ENCODE results near the gene DNTTIP2. TPM values are rescaled to one million over a fixed set of nuclear protein-coding genes. Genes with fewer than 3 reads are reported as not detected.

Gene DNTTIP2
- total RNA-seq, 2 experiments from 2014 or later, result 56.4 to 57.4 TPM

GRCh38 chr1:93828367-93828755 is 50.6 kb downstream of the DNTTIP2 start:
- no peak for DNase-seq
- Mint-ChIP-seq H3K4me3 (no peak overlapping the region), H3K36me3 (ENCODE audit: low read depth) (peaks cover 2% of the 10 kb centered on the region), H3K4me1 (peaks cover 4% of the 10 kb centered on the region), H3K27ac (no peak overlapping the region), H3K9me3 (peaks cover 15% of the 10 kb centered on the region), H3K27me3 (no peaks in the 10 kb centered on the region)
- CTCF ChIA-PET, result interaction anchor here (0.6 to 1.7 kb wide), 5 partner anchors 11 to 377 kb away, joined by 3 to 4 read pairs (median 3); no protein-coding TSS in a partner anchor
- POLR2A ChIA-PET, result no interaction called here

DNA sequence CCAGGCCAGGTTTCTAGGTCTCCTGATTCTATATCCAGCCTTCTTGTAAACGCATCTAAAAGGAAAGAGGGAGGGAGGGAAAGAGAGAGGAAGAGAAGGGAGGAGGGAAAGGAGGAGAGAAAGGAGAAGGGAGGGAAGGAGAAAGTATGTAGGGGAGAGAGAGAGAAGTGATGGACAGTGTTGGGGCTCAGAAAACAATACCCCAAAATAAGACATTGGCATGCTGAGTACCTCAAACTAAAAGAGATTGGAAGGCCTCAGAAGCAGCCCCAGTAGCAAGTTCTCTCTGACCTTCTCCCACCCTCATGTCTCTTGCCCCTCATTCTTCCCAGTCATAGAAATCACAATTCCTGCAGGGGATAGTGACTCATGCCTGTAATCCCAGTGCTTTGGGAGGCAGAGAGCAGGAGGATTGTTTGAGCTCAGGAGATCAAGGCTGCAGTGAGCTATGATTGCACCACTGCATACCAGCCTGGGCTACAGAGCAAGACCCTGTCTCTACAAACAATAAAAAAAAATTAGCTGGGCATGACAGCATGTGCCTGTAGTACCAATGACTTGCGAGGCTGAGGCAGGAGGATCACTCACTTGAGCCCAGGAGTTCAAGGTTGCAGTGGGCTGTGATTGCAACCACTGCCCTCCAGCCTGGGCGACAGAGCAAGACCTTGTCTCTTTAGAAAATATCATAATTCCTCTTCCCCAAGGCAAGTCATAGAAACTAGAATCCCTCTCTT is 51.2 kb downstream of the DNTTIP2 start:
- no peak overlapping the region for H3K4me3 Mint-ChIP-seq
- POLR2A ChIA-PET, result no interaction called here
- H3K36me3 Mint-ChIP-seq (ENCODE audit: low read depth), result peaks cover 2% of the 10 kb centered on the region
- CTCF ChIA-PET, result interaction anchor here (0.6 to 1.7 kb wide), 6 partner anchors 11 to 376 kb away, joined by 3 to 4 read pairs (median 3); no protein-coding TSS in a partner anchor
- H3K27me3 Mint-ChIP-seq, result no peaks in the 10 kb centered on the region
- no peak overlapping the region for H3K27ac Mint-ChIP-seq
- H3K9me3 Mint-ChIP-seq, result peaks cover 11% of the 10 kb centered on the region
- no peak for DNase-seq
- H3K4me1 Mint-ChIP-seq, result peaks cover 4% of the 10 kb centered on the region

DNA sequence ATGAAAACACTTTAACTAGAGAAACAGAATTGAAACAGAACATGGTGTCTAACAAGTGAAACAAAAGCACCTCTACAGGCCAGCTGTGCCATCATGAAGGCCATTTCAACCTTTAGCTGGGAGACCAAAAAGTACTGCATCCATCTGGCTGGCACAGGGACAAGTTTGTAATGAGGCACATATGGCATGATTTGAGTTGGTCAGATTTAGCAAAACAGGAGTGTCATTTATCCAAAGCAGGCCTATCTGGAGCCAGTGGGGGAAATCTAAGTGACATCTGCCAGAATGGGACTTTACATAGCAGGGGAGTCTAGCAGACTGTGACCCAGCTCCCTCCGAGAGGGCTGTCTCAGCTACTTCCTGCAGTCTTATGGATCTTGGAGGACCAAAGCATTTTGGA is 51.9 kb downstream of the DNTTIP2 start:
- H3K4me3 Mint-ChIP-seq, result no peak overlapping the region
- DNase-seq, result no peak
- POLR2A ChIA-PET, result no interaction called here
- H3K27me3 Mint-ChIP-seq, result no peaks in the 10 kb centered on the region
- peaks cover 7% of the 10 kb centered on the region for H3K9me3 Mint-ChIP-seq
- H3K36me3 Mint-ChIP-seq (ENCODE audit: low read depth), result peaks cover 2% of the 10 kb centered on the region
- peaks cover 4% of the 10 kb centered on the region for H3K4me1 Mint-ChIP-seq
- no peak overlapping the region for H3K27ac Mint-ChIP-seq
- CTCF ChIA-PET, result interaction anchor here (0.6 to 1.7 kb wide), 4 partner anchors 14 to 184 kb away, joined by 3 to 4 read pairs (median 3); no protein-coding TSS in a partner anchor

DNA sequence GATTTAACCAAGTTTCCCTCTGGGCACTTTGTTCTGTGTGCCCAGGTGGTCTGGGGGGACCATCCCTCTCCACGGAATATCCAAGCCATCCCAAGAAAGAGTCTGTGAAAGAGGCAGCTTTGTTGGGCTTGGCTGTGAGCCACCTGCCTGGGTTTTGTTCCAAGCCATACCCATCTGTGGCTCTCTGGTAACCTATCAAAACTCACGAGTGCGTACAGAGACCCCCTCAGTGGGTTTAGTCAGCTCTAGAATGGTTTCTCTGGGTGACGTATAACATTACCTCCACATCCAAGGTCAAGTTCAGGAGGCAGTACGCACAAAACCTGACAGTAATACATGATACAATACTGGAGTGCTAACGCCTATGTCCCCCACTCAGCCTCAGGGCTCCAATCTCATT is 54.2 kb downstream of the DNTTIP2 start:
- ChIA-PET CTCF (interaction anchor here (1.6 kb wide), 1 partner anchor 10 kb away, joined by 3 read pairs; no protein-coding TSS in a partner anchor), POLR2A (no interaction called here)
- Mint-ChIP-seq H3K4me3 (no peak overlapping the region), H3K4me1 (peaks cover 4% of the 10 kb centered on the region), H3K36me3 (ENCODE audit: low read depth) (no peaks in the 10 kb centered on the region), H3K27me3 (no peaks in the 10 kb centered on the region), H3K9me3 (no peaks in the 10 kb centered on the region), H3K27ac (no peak overlapping the region)
- DNase-seq, result no peak

DNA sequence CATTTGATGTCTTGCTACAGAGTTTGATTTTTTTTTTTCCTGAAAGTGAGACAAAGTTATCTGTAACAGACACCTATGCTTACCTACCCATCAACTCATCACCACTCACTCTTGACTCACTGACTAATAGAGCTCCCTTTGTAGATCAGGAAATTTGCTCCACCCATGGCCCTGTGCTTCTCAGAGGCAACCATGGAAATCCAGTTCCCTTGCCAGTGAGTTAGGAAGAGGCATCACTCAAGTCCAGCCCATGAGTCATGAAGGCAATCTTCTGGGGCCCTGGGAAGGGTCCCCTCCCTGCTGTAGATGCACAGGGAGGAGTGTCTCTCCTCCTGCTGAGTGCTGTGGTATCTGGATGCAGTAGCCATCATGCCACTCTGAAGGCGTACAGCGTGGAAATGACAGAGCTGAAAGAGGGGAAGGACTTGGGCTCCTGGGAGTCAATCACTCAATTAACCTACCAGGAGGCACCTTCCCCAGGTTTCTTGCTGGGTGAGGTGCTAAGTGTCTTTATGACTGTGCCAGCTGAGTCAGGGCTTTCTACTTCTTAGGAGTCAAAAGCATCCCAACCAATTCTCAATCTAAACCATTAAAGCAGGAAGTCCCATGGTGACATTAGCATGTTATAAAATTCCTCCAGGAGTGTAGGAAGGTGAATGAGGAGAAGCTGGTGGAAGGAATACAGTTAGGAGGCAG is 56.1 kb downstream of the DNTTIP2 start:
- no peak for DNase-seq
- no peaks in the 10 kb centered on the region for H3K9me3 Mint-ChIP-seq

GRCh38 chr1:93821423-93822144 is 57.4 kb downstream of the DNTTIP2 start:
- ChIA-PET CTCF (interaction anchor here (0.8 kb wide), 1 partner anchor 18 kb away, joined by 3 read pairs; no protein-coding TSS in a partner anchor), POLR2A (interaction anchor here (0.6 kb wide), 1 partner anchor 54 kb away, joined by 3 read pairs; no protein-coding TSS in a partner anchor)
- Mint-ChIP-seq H3K36me3 (ENCODE audit: low read depth) (no peaks in the 10 kb centered on the region), H3K9me3 (no peaks in the 10 kb centered on the region), H3K27me3 (no peaks in the 10 kb centered on the region), H3K4me1 (peaks cover 25% of the 10 kb centered on the region), H3K27ac (no peak overlapping the region), H3K4me3 (no peak overlapping the region)
- no peak for DNase-seq

More for the DNA sequence above, 56.1 kb downstream of the DNTTIP2 start:
- Mint-ChIP-seq H3K27ac (no peak overlapping the region), H3K27me3 (no peaks in the 10 kb centered on the region), H3K36me3 (ENCODE audit: low read depth) (no peaks in the 10 kb centered on the region), H3K4me3 (no peak overlapping the region), H3K4me1 (peaks cover 12% of the 10 kb centered on the region)
- CTCF ChIA-PET, result interaction anchor here (0.7 to 1.2 kb wide), 2 partner anchors 9 to 221 kb away, joined by 3 to 5 read pairs; no protein-coding TSS in a partner anchor
- POLR2A ChIA-PET, result no interaction called here

GRCh38 chr1:93820554-93821422 is 58.2 kb downstream of the DNTTIP2 start:
- ChIA-PET POLR2A (no interaction called here), CTCF (interaction anchor here (0.8 kb wide), 1 partner anchor 19 kb away, joined by 3 read pairs; no protein-coding TSS in a partner anchor)
- no peak overlapping the region for H3K27ac Mint-ChIP-seq
- no peak for DNase-seq
- no peaks in the 10 kb centered on the region for H3K36me3 Mint-ChIP-seq (ENCODE audit: low read depth)
- H3K4me1 Mint-ChIP-seq, result peaks cover 26% of the 10 kb centered on the region
- H3K9me3 Mint-ChIP-seq, result no peaks in the 10 kb centered on the region
- H3K27me3 Mint-ChIP-seq, result no peaks in the 10 kb centered on the region
- H3K4me3 Mint-ChIP-seq, result no peak overlapping the region

DNA sequence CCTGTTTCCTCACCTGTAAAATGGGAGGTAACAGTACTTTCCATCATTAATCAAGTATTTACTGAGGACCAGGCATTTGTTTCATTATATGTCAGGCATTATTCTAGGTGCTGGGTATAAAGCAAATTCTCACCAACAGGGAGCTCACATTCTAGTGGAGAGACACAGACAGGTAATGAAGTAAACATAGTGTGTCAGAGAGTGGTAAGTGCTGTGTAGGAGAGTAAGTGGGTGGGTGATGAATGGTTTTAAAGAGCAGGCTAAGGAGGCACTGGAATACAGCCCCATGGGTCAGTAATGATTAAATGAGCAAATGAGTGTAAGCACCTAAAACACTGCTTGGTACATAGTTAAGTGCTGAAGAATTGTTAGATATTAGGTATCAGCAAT is 60.4 kb downstream of the DNTTIP2 start:
- Mint-ChIP-seq H3K9me3 (no peaks in the 10 kb centered on the region), H3K27ac (peak overlapping the region; percentile 10), H3K4me3 (no peak overlapping the region), H3K4me1 (peaks cover 22% of the 10 kb centered on the region), H3K36me3 (ENCODE audit: low read depth) (no peaks in the 10 kb centered on the region), H3K27me3 (no peaks in the 10 kb centered on the region)
- no peak for DNase-seq
- ChIA-PET POLR2A (interaction anchor here (1.3 kb wide), 1 partner anchor 27 kb away, joined by 3 read pairs; no protein-coding TSS in a partner anchor), CTCF (interaction anchor here (0.6 to 6.3 kb wide), 5 partner anchors 25 to 200 kb away, joined by 3 to 72 read pairs (median 3); partner anchors contain the start of gene DNTTIP2)

- peak overlapping the region; percentile 19 for H3K27ac Mint-ChIP-seq
Observed at GRCh38 chr1:93817819-93818569, 61.0 kb downstream of the DNTTIP2 start.

DNA sequence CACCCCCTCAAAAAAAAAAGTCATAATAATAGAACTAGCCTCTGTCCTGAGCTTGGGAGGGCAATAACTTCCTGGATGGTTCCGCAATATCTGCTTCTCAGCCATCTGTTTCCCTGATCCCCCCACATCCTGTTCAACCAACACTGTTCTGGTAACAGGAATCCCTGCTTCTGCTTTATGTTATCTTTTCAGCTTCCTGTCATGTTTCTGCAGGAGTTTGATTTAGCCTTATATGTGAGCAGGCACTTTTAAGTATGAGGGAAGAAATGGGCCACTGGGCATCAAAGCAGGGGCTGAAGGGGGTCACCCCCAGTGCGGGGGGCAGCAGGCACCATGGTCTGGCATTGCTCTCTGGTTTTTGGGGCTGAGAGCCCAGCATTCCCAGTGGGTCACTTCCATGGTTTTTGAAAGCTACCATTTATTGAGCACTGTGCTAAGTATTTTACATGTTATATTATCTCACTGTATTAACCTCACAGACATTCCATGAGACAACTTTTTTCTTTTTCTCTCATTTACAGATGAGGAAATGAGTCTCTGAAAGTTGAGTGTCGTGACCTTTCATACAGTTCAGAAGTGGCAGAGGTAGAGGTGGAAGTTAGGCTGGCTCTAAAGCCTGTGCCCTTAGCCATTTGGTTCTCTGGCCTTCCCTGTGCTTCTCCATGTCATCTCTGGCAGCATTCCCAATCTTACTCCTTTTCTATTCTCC is 61.9 kb downstream of the DNTTIP2 start:
- H3K9me3 Mint-ChIP-seq, result no peaks in the 10 kb centered on the region
- ChIA-PET CTCF (interaction anchor here (0.8 to 6.3 kb wide), 5 partner anchors 11 to 513 kb away, joined by 3 to 72 read pairs (median 5); no protein-coding TSS in a partner anchor), POLR2A (interaction anchor here (1.3 kb wide), 1 partner anchor 29 kb away, joined by 3 read pairs; no protein-coding TSS in a partner anchor)
- H3K36me3 Mint-ChIP-seq (ENCODE audit: low read depth), result no peaks in the 10 kb centered on the region
- H3K4me3 Mint-ChIP-seq, result no peak overlapping the region
- no peak overlapping the region for H3K27ac Mint-ChIP-seq
- DNase-seq, result no peak
- H3K4me1 Mint-ChIP-seq, result peaks cover 22% of the 10 kb centered on the region
- H3K27me3 Mint-ChIP-seq, result no peaks in the 10 kb centered on the region

More at GRCh38 chr1:93817819-93818569, 61.0 kb downstream of the DNTTIP2 start:
- Mint-ChIP-seq H3K4me3 (no peak overlapping the region), H3K4me1 (peaks cover 22% of the 10 kb centered on the region), H3K27me3 (no peaks in the 10 kb centered on the region), H3K9me3 (no peaks in the 10 kb centered on the region), H3K36me3 (ENCODE audit: low read depth) (no peaks in the 10 kb centered on the region)
- POLR2A ChIA-PET, result interaction anchor here (1.3 kb wide), 1 partner anchor 28 kb away, joined by 3 read pairs; no protein-coding TSS in a partner anchor
- peak; percentile 51 for DNase-seq
- CTCF ChIA-PET, result interaction anchor here (0.6 to 6.3 kb wide), 5 partner anchors 10 to 199 kb away, joined by 3 to 72 read pairs (median 3); partner anchors contain the start of gene DNTTIP2

Measured in activated CD4-positive, alpha-beta T cell treated with anti-CD3 and anti-CD28 coated beads, Interleukin-2, amount 10 ng/mL, durations not matched to agents 7 days and 5 days (primary cell).